AG04450 (cell line): ENCODE measurements around the gene GPR62. TPM values are rescaled to one million over a fixed set of nuclear protein-coding genes. Genes with fewer than 3 reads are reported as not detected.

Experiments
- CTCF ChIA-PET: fragments of 300-600, 350-600 bp; formaldehyde crosslinking; extraction: SDS; loops from one replicate; lab custom pipeline; 2022; ENCODE audit warnings: antibody characterized with exemption, inconsistent platforms; lab: Charles Lee
- POLR2A ChIA-PET: fragments of 350-600 bp; formaldehyde crosslinking; extraction: SDS; loops from one replicate; lab custom pipeline; 2021; ENCODE audit warnings: antibody characterized with exemption, inconsistent platforms; lab: Yijun Ruan, JAX
- DNase-seq: peaks from one replicate; pipeline ENCODE4 v3.0.0-alpha.2; 2011; ENCODE audit warnings: low read depth, low spot score
- H3K27ac ChIP-seq: one replicate; pipeline ENCODE4 v1.5.1; 2012; ENCODE audit warnings: low read depth, low read length, control low read depth
- H3K27me3 ChIP-seq: one replicate; pipeline ENCODE4 v1.6.0; 2012; ENCODE audit warnings: low read length; ENCODE audit not compliant: control insufficient read depth, insufficient read depth
- H3K4me3 ChIP-seq: 2 replicates; pipeline ENCODE4 v1.5.1; 2011; ENCODE audit warnings: mild to moderate bottlenecking, low read depth, low read length, control low read depth
- H3K9me3 ChIP-seq: 2 replicates; pipeline ENCODE4 v1.5.1; 2012; ENCODE audit warnings: low read length; ENCODE audit not compliant: control insufficient read depth, insufficient read depth
- polyA plus RNA-seq: library from polyadenylated mRNA; depleted of rRNA; stranded (reverse); fragments of >200 nt; gene quantifications from 2 replicates; pipeline ENCODE4 v1.2.3, GENCODE V29; 2011
- TF ChIP-seq, protein P1 (sequence below): IDR thresholded peaks from 2 replicates; pipeline ENCODE4 v1.5.1; 2011; ENCODE audit warnings: low read depth, low read length, control low read depth, inconsistent platforms

The GPR62 gene
- polyA plus RNA-seq, 1 experiment: not detected

DNA sequence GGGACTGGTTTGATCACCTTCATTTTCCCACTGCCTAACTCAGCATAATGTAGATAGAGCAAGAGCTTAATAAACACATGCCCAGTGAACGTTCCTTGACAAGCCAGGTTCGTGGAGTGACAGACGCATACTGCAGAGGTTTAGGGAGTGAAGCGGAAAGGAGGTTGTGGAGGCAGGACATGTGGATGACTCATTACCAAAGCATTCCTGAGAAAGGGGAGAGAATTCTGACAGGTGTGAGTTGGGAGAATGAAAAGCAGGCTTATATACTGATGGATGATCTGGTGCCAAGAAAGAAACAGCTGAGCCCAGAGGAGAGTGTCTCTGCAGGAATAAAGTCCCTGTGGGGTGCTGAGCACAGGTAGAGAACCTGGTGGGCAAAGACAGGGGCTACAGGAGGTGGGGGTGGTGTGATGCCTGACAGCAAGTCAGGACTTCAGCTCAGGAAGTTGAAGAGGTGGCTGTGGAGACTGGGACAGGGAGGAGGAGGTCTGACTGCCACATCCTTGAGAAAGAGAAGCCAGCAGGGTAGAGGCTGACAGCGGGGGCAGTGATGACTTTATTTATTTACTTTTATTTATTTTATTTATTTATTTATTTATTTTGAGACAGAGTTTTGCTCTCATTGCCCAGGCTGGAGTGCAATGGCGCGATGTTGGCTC lies 42.9 kb downstream of the GPR62 start:
- peaks cover 8% of the 10 kb centered on the region for H3K27me3 ChIP-seq
- no peak for DNase-seq
- no peaks in the 10 kb centered on the region; the same call in 1 of the 2 replicates for H3K9me3 ChIP-seq
- CTCF ChIA-PET: interaction anchor here (0.7 to 1.7 kb wide), 5 partner anchors 55 to 147 kb away, joined by 3 to 6 read pairs (median 5); partner anchors contain the start of gene PARP3
- H3K4me3 ChIP-seq: no peak overlapping the region
- TF ChIP-seq, protein P1, sequence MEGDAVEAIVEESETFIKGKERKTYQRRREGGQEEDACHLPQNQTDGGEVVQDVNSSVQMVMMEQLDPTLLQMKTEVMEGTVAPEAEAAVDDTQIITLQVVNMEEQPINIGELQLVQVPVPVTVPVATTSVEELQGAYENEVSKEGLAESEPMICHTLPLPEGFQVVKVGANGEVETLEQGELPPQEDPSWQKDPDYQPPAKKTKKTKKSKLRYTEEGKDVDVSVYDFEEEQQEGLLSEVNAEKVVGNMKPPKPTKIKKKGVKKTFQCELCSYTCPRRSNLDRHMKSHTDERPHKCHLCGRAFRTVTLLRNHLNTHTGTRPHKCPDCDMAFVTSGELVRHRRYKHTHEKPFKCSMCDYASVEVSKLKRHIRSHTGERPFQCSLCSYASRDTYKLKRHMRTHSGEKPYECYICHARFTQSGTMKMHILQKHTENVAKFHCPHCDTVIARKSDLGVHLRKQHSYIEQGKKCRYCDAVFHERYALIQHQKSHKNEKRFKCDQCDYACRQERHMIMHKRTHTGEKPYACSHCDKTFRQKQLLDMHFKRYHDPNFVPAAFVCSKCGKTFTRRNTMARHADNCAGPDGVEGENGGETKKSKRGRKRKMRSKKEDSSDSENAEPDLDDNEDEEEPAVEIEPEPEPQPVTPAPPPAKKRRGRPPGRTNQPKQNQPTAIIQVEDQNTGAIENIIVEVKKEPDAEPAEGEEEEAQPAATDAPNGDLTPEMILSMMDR: no peak
- POLR2A ChIA-PET: no interaction called here
- no peak overlapping the region for H3K27ac ChIP-seq

DNA sequence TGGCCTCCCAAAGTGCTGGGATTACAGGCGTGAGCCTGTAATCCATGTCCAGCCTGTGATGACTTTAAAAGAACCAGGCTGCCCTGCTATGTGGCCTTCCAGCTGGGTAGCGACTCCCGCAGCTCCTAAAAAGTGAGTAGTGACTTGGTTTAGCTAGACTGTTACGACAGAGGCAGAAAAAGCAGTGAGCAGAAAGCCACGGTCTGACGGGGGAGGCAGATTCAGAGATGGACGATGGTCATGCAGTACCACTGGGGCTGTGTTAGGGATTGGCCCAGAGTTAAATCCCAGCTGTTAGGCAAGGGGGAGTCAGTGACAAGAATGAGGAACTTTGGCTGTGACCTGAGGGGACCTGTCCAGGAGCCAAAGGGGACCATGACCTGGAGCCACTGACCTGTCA lies 43.6 kb downstream of the GPR62 start:
- POLR2A ChIA-PET: no interaction called here
- TF ChIP-seq, protein P1: no peak
- peaks cover 8% of the 10 kb centered on the region for H3K27me3 ChIP-seq
- H3K27ac ChIP-seq: no peak overlapping the region
- H3K9me3 ChIP-seq: no peaks in the 10 kb centered on the region; the same call in 1 of the 2 replicates
- CTCF ChIA-PET: interaction anchor here (1.5 to 1.7 kb wide), 2 partner anchors 144 to 146 kb away, joined by 5 read pairs; no protein-coding TSS in a partner anchor
- DNase-seq: no peak
- no peak overlapping the region for H3K4me3 ChIP-seq

DNA sequence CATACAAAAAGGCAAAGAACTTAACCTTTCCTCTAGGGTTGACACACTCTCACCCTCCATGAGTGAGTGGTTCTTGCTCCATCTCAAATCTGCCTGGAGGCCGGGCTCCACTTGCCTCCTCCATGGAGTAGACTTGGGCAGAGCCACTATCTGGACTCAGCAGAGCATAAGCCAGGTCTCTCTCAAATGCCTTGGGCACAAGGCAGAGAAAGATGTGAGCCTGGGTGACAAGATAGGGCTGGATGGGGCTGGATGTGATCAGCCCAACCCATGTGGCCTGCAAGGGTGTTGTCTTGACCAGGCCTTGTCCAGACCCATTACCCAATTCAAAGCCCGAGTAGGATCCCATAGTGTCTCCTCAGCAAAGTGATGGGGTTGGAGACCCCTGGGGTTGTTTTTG lies 44.7 kb downstream of the GPR62 start:
- ChIA-PET CTCF (interaction anchor here (7.4 kb wide), 2 partner anchors 121 to 148 kb away, joined by 138 to 142 read pairs; no protein-coding TSS in a partner anchor), POLR2A (no interaction called here)

DNA sequence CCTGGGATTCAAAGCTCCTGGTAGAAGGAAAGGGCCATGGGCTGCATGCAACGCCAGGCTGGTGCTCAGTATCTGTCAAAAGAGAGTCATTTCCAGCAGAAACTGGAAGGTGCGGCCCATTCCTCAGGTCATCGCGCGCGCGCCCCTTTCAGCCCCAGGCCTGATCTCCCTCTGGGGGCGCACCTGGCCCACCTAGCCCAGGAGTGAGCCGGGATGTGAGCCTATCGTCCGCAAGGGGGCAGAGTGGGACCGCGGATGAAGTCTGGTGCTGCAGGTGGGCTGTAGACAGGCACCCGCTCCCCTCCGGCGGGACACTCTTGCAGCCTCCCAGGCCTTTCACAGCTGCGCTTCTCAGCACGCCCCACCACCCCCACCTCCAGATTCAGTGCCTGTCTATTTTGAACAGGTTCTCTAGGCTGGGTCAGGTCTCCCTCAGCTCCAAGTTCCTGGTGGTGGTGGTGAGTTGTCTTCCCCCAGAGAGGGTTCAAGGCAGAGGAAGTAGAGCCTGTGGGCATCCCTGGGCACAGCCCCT lies 46.3 kb downstream of the GPR62 start:
- POLR2A ChIA-PET: no interaction called here
- Histone ChIP-seq H3K4me3 (no peak overlapping the region), H3K9me3 (no peaks in the 10 kb centered on the region), H3K27me3 (peaks cover 8% of the 10 kb centered on the region), H3K27ac (no peak overlapping the region)
- no peak for DNase-seq
- TF ChIP-seq, protein P1: peak; percentile 89
- CTCF ChIA-PET: interaction anchor here (0.6 to 7.4 kb wide), 16 partner anchors 9 to 337 kb away, joined by 3 to 142 read pairs (median 6); partner anchors contain the start of gene DUSP7

More for the DNA sequence above, 44.7 kb downstream of the GPR62 start:
- TF ChIP-seq, protein P1: no peak
- peaks cover 8% of the 10 kb centered on the region for H3K27me3 ChIP-seq
- no peak for DNase-seq
- no peaks in the 10 kb centered on the region; the same call in 1 of the 2 replicates for H3K9me3 ChIP-seq
- no peak overlapping the region for H3K27ac ChIP-seq
- H3K4me3 ChIP-seq: no peak overlapping the region

DNA sequence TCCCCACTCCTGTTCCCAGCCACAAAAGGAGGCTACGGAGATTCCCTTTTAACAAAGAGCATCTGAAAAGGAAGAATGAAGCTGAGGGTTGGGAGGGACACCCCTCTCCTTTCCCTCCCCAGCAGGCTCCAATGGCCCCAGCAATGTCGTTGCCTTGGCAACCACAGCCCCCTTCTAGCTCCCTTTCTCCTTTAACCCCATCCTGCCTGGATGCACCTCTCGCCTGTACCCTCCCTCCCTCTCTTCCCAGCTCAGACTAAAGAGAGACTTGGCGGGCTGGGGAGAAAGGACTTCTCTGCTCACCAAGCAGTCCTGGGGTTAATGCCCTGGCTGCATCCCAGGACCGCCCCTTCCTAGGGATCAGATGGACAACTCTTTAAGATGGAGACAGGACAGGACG lies 47.6 kb downstream of the GPR62 start:
- Histone ChIP-seq H3K27me3 (peaks cover 8% of the 10 kb centered on the region), H3K27ac (no peak overlapping the region), H3K9me3 (no peaks in the 10 kb centered on the region), H3K4me3 (no peak overlapping the region)
- no peak for DNase-seq
- TF ChIP-seq, protein P1: no peak
- CTCF ChIA-PET: interaction anchor here (0.6 to 7.4 kb wide), 12 partner anchors 10 to 152 kb away, joined by 3 to 142 read pairs (median 4); partner anchors contain the start of gene DUSP7
- POLR2A ChIA-PET: no interaction called here
